Sigmoid colon (tissue), 7 donors: Measurements from ENCODE around the gene BACH1. TPM values are rescaled to one million over a fixed set of nuclear protein-coding genes. Genes with fewer than 3 reads are reported as not detected.

Experiments
- DNase-seq: peaks from one replicate; pipeline ENCODE4 v3.0.0-alpha.2; 2019
- H3K27ac ChIP-seq, 4 donors: fragments of 200-600 bp; sonication (generic); one replicate each; pipeline ENCODE4 v1.5.1; 2016 to 2019; ENCODE audit warnings: mild to moderate bottlenecking in 1 of 4
- H3K27me3 ChIP-seq, 3 donors: fragments of 200-600 bp; sonication (generic); one replicate each; pipeline ENCODE4 v1.5.1; 2019; ENCODE audit warnings: mild to moderate bottlenecking in 1 of 3
- H3K36me3 ChIP-seq, 4 donors: fragments of 200-600 bp; sonication (generic); one replicate each; pipeline ENCODE4 v1.5.1; 2016 to 2019
- H3K4me1 ChIP-seq, 4 donors: fragments of 200-600 bp; sonication (generic); one replicate each; pipeline ENCODE4 v1.5.1; 2017 to 2019
- H3K4me3 ChIP-seq, 4 donors: fragments of 200-600 bp; sonication (generic); one replicate each; pipeline ENCODE4 v1.5.1; 2017 to 2019; ENCODE audit warnings: mild to moderate bottlenecking in 2 of 4, moderate library complexity in 1 of 4
- H3K9me3 ChIP-seq, 4 donors: fragments of 200-600 bp in 3 of 4; sonication (generic) in 3 of 4; one replicate each; pipeline versions ENCODE4 v1.5.1 to v1.6.1; 2013 to 2019
- CTCF ChIP-seq, 4 experiments: fragments of 450-650 bp in 3 of 4; fragments of 200-600 bp in 1 of 4; IDR thresholded peaks; one replicate each; pipeline ENCODE4 v1.5.1; 2016 to 2019; ENCODE audit warnings: antibody characterized with exemption in 4 of 4, mild to moderate bottlenecking in 3 of 4, moderate library complexity in 2 of 4
- EP300 ChIP-seq, 4 donors: sonication (generic); formaldehyde crosslinking; IDR thresholded peaks; one replicate each; pipeline ENCODE4 v1.6.1; 2017; ENCODE audit warnings: antibody characterized with exemption in 4 of 4
- POLR2A ChIP-seq, 2 donors: fragments of 450-650 bp; IDR thresholded peaks; one replicate each; pipeline ENCODE4 v1.6.1; 2016; ENCODE audit warnings: antibody characterized with exemption in 2 of 2, mild to moderate bottlenecking in 2 of 2, moderate library complexity in 2 of 2
- POLR2AphosphoS5 ChIP-seq, 4 donors: sonication (generic); formaldehyde crosslinking; IDR thresholded peaks; one replicate each; pipeline ENCODE4 v1.6.1; 2017; ENCODE audit warnings: antibody characterized with exemption in 4 of 4
- whole genome bisulfite sequencing, 2 donors: extraction: QIAGEN DNeasy Blood & Tissue Kit; methylation state at CpG; one replicate each; pipeline ENCODE4 v1.1.7; 2013; 5-methylcytosine and 5-hydroxymethylcytosine counted together
- intact Hi-C: fragments of 100-400 bp; cut with DNase I; formaldehyde crosslinking; loops from one replicate; pipeline ENCODE4 v1.15.1; 2023
- polyA plus RNA-seq, 3 donors: library from polyadenylated mRNA; stranded (reverse); fragments of 200-250 nt; gene quantifications; one replicate each; pipeline ENCODE4 v1.2.3, GENCODE V29; 2013
- total RNA-seq, 4 donors: library from RNA; depleted of rRNA; stranded (reverse); fragments of >200 nt; gene quantifications; one replicate each; pipeline ENCODE4 v1.1.0, GENCODE V29; 2016
- donor health status: healthy with polysubstance abuse.
- donor health status: Bipolar disorder and iron deficiency.
- donor health status: healthy.

The BACH1 gene
- total and polyA plus RNA-seq, 7 donors = 8.4 to 89.6 (median 47.1) TPM

- Histone ChIP-seq H3K4me1 (no peaks in the 10 kb centered on the region), H3K9me3 (no peaks in the 10 kb centered on the region), H3K4me3 (no peak overlapping the region), H3K27ac (no peak overlapping the region), H3K27me3 (no peaks in the 10 kb centered on the region), H3K36me3 (no peaks in the 10 kb centered on the region)
- TF ChIP-seq EP300 (IDR thresholded peaks at IDR 0.05) (no peak), POLR2A (IDR thresholded peaks at IDR 0.05) (no peak), POLR2AphosphoS5 (IDR thresholded peaks at IDR 0.05) (no peak), CTCF (IDR thresholded peaks at IDR 0.05) (no peak)
- DNase-seq = no peak
- WGBS, 2 donors = 56 to 75% methylated on average over 9 of the region's 9 CpGs
- intact Hi-C loops = no loop called here
Measured at GRCh38 chr21:29360799-29361765, 62.4 kb downstream of the BACH1 start.

- TF ChIP-seq POLR2AphosphoS5 (IDR thresholded peaks at IDR 0.05) (no peak), CTCF (IDR thresholded peaks at IDR 0.05) (no peak), POLR2A (IDR thresholded peaks at IDR 0.05) (no peak), EP300 (IDR thresholded peaks at IDR 0.05) (no peak)
- H3K27ac ChIP-seq = no peak overlapping the region
- 97 to 98% methylated on average over 3 of the region's 3 CpGs for WGBS, 2 donors
- intact Hi-C loops = no loop called here
- H3K4me3 ChIP-seq = no peak overlapping the region
- H3K9me3 ChIP-seq = no peaks in the 10 kb centered on the region
- no peaks in the 10 kb centered on the region for H3K4me1 ChIP-seq
- no peak for DNase-seq
- H3K27me3 ChIP-seq = no peaks in the 10 kb centered on the region
- no peaks in the 10 kb centered on the region for H3K36me3 ChIP-seq
Measured at GRCh38 chr21:29362758-29363157, 64.0 kb downstream of the BACH1 start.

GRCh38 chr21:29365661-29366265 is 67.0 kb downstream of the BACH1 start:
- TF ChIP-seq POLR2A (IDR thresholded peaks at IDR 0.05) (no peak), EP300 (IDR thresholded peaks at IDR 0.05) (no peak), CTCF (IDR thresholded peaks at IDR 0.05) (no peak)
- Histone ChIP-seq H3K9me3 (no peaks in the 10 kb centered on the region), H3K27me3 (no peaks in the 10 kb centered on the region), H3K36me3 (no peaks in the 10 kb centered on the region), H3K4me1 (no peaks in the 10 kb centered on the region), H3K4me3 (no peak overlapping the region), H3K27ac (no peak overlapping the region)
- no peak for DNase-seq
- intact Hi-C loops = no loop called here
- 92 to 96% methylated on average over 8 of the region's 8 CpGs for WGBS, 2 donors

GRCh38 chr21:29366532-29366931 is 67.8 kb downstream of the BACH1 start:
- Histone ChIP-seq H3K27me3 (no peaks in the 10 kb centered on the region), H3K27ac (no peak overlapping the region), H3K9me3 (no peaks in the 10 kb centered on the region), H3K4me1 (no peaks in the 10 kb centered on the region), H3K36me3 (no peaks in the 10 kb centered on the region), H3K4me3 (no peak overlapping the region)
- intact Hi-C loops = no loop called here
- 97 to 98% methylated on average over 3 of the region's 3 CpGs for WGBS, 2 donors
- no peak for DNase-seq
- TF ChIP-seq CTCF (IDR thresholded peaks at IDR 0.05) = no peak
- TF ChIP-seq EP300 (IDR thresholded peaks at IDR 0.05) = no peak
- no peak for TF ChIP-seq POLR2AphosphoS5 (IDR thresholded peaks at IDR 0.05)
- no peak for TF ChIP-seq POLR2A (IDR thresholded peaks at IDR 0.05)
